HepG2 (cell line): ENCODE results near the gene CCDC88B. TPM values are rescaled to one million over a fixed set of nuclear protein-coding genes. Genes with fewer than 3 reads are reported as not detected.
A peak's percentile ranks its signal among the peaks of the same experiment; 100 is the strongest.

Source experiments
- ATAC-seq: fragments of 200-7000 bp; cut with Tn5 transposase; 3 replicates; pipeline ENCODE4 v1.9.1; 2020; ENCODE audit warnings: mild to moderate bottlenecking, moderate library complexity
- BruUV-seq: library from RNA; stranded (reverse); fragments of 400-500 nt; replicated peaks from 2 replicates; lab custom pipeline; 2021; lab: Mats Ljungman, UMichigan
- CTCF ChIA-PET: fragments of 300-600 bp; formaldehyde crosslinking; extraction: SDS; loops from one replicate; lab custom pipeline; 2021; ENCODE audit warnings: low total read pairs, inconsistent platforms, low intra/inter-chr PET ratio; lab: Yijun Ruan, JAX
- POLR2A ChIA-PET: fragments of 350-600 bp; sonication (Branson Sonifier 250); formaldehyde crosslinking; loops from one replicate; lab custom pipeline; 2020; ENCODE audit warnings: antibody characterized with exemption, inconsistent platforms; lab: Yijun Ruan, JAX
- DNase-seq: peaks from one replicate; pipeline ENCODE4 v3.0.0-alpha.2; 2015; ENCODE audit warnings: low spot score
- FAIRE-seq: peaks from 3 replicates; lab custom pipeline; 2011; peaks lifted over from hg19 to GRCh38; lab: Jason Lieb, UNC
- H2AFZ ChIP-seq: one replicate; pipeline ENCODE4 v1.6.1; 2011; ENCODE audit warnings: low read length, inconsistent platforms
- H3K27ac ChIP-seq: fragments of 300-600 bp; 3 replicates; pipeline ENCODE4 v1.8.0; 2011; ENCODE audit warnings: mixed run types, mild to moderate bottlenecking, mixed read lengths, low read length, inconsistent platforms; ENCODE audit not compliant: insufficient read depth; ENCODE audit errors: extremely low read length
- H3K27me3 ChIP-seq, 2 experiments: fragments of 200-600 bp in 1 of 2; 2 replicates in 1 of 2; 3 replicates in 1 of 2; pipeline versions ENCODE4 v1.6.0 to v1.8.0; 2011; ENCODE audit warnings: low read length in 2 of 2, mild to moderate bottlenecking in 2 of 2, moderate library complexity in 2 of 2, inconsistent platforms in 1 of 2; ENCODE audit not compliant: insufficient read depth in 2 of 2, control insufficient read depth in 1 of 2
- H3K36me3 ChIP-seq, 2 experiments: fragments of 200-600 bp in 1 of 2; replicated peaks in 1 of 2; 2 replicates in 1 of 2; 3 replicates in 1 of 2; pipeline versions ENCODE4 v1.5.1 to v1.8.0; 2011; ENCODE audit warnings: low read length in 2 of 2, inconsistent platforms in 1 of 2; ENCODE audit not compliant: insufficient read depth in 2 of 2, control insufficient read depth in 1 of 2
- H3K4me1 ChIP-seq: 2 replicates; pipeline ENCODE4 v1.5.1; 2012; ENCODE audit warnings: low read length, inconsistent platforms; ENCODE audit not compliant: insufficient read depth
- H3K4me2 ChIP-seq: 2 replicates; pipeline ENCODE4 v1.6.0; 2011; ENCODE audit warnings: low read depth, low read length, inconsistent platforms
- H3K4me3 ChIP-seq, 3 experiments: fragments of 200-600 bp in 1 of 3; sonication (generic), shearing (Covaris generic) in 1 of 3; replicated peaks in 1 of 3; 2 replicates each; pipeline ENCODE4 v1.5.1; 2011 to 2016; ENCODE audit warnings: low read length in 3 of 3, inconsistent platforms in 2 of 3, low read depth in 2 of 3, mild to moderate bottlenecking in 2 of 3, control low read depth in 1 of 3, mixed read lengths in 1 of 3; ENCODE audit not compliant: insufficient read depth in 1 of 3
- H3K79me2 ChIP-seq: one replicate; pipeline ENCODE4 v1.6.1; 2011; ENCODE audit warnings: low read length, inconsistent platforms; ENCODE audit not compliant: insufficient read depth
- H3K9ac ChIP-seq: 2 replicates; pipeline ENCODE4 v1.6.0; 2011; ENCODE audit warnings: mild to moderate bottlenecking, low read depth, low read length, inconsistent platforms; ENCODE audit not compliant: insufficient read depth
- H3K9me3 ChIP-seq: 2 replicates; pipeline ENCODE4 v1.5.1; 2012; ENCODE audit warnings: mild to moderate bottlenecking, low read length
- H4K20me1 ChIP-seq: 2 replicates; pipeline ENCODE4 v1.6.0; 2011; ENCODE audit warnings: inconsistent platforms, mild to moderate bottlenecking, low read length, moderate library complexity; ENCODE audit not compliant: insufficient read depth
- HNRNPL ChIP-seq: fragments of 200-400 bp; formaldehyde crosslinking; IDR thresholded peaks from 2 replicates; pipeline ENCODE4 v1.6.1; 2017; ENCODE audit warnings: mild to moderate bottlenecking, low read depth, low read length
- NFE2L2 ChIP-seq: fragments of 150-350 bp; IDR thresholded peaks from 2 replicates; pipeline ENCODE4 v1.6.1; 2014; ENCODE audit warnings: low read length
- NONO ChIP-seq, 2 experiments: fragments of 450-650 bp in 1 of 2; sonication (generic) in 1 of 2; formaldehyde crosslinking in 1 of 2; IDR thresholded peaks in 1 of 2; conservative IDR thresholded peaks in 1 of 2; 2 replicates each; pipeline versions ENCODE4 v1.6.1 to v1.8.0; 2017 to 2022; ENCODE audit warnings: mild to moderate bottlenecking in 1 of 2, missing genetic modification reagents in 1 of 2, moderate library complexity in 1 of 2
- PAF1 ChIP-seq: IDR thresholded peaks from 2 replicates; pipeline ENCODE4 v1.6.1; 2016; ENCODE audit warnings: missing genetic modification reagents, missing compliant biosample characterization
- ZNF510 ChIP-seq: sonication (generic); formaldehyde crosslinking; IDR thresholded peaks from 2 replicates; pipeline ENCODE4 v1.4.0; 2020; ENCODE audit warnings: low read depth, mild to moderate bottlenecking, missing genetic modification reagents
- WGBS: methylation state at CpG from one replicate; pipeline ENCODE4 v1.1.6; 2017; ENCODE audit warnings: low lambda C conversion rate; 5-methylcytosine and 5-hydroxymethylcytosine counted together
- in situ Hi-C: cut with HindIII; loops from 2 replicates; pipeline ENCODE4 v1.10.0; 2017; ENCODE audit warnings: low pct_unique_long_range_greater_than_20kb; ENCODE audit not compliant: extremely low pct_ligation_motif_present
- intact Hi-C: fragments of 100-400 bp; cut with micrococcal nuclease; formaldehyde crosslinking; loops from one replicate; pipeline ENCODE4 v1.10.0; 2022; ENCODE audit not compliant: unreplicated experiment
- polyA plus RNA-seq, 8 experiments: library from polyadenylated mRNA; depleted of rRNA in 3 of 8; stranded (reverse) in 7 of 8; unstranded in 1 of 8; fragments of >200 nt; fragmentation: Illumina TruSeq in 4 of 8; extraction: Trizol in 4 of 8; gene quantifications; 2 replicates each; pipeline versions ENCODE4 v1.2.1 to v1.2.3, GENCODE V29; 2011 to 2016; ENCODE audit warnings: low read depth in 4 of 8, missing spikeins in 1 of 8, mixed read lengths in 1 of 8; ENCODE audit not compliant: insufficient read depth in 1 of 8
- total RNA-seq, 5 experiments: library from RNA; depleted of rRNA; stranded (reverse); fragments of >200 nt; fragmentation: Illumina TruSeq; extraction: Trizol; gene quantifications; 2 replicates each; pipeline ENCODE4 v1.2.3, GENCODE V29; 2016; ENCODE audit warnings: low read depth in 1 of 5

CCDC88B gene
- total and polyA plus RNA-seq, 2 of the 13 experiments (the other 11 are each of a cell fraction or from before 2014, with no cell fraction given), result 3.6 to 4.8 TPM

DNA sequence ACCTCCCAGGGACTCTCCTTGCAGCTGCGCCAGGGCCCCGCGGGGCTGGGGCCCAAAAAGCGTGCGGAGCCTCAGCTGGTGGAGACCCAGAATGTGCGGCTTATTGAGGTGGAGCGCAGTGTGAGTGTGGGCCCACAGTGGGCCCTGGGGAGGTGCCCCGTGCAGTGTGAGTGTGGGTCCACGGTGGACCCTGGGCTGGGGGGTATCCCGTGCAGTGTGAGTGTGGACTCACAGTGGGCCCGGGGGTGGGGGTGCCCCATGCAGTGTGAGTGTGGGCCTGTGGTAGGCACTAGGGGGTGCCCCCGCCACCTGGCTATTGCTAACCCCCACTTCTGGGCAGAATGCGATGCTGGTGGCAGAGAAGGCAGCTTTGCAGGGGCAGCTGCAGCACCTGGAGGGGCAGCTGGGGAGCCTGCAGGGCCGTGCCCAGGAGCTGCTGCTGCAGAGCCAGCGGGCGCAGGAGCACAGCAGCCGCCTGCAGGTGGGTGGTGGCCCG, 11.2 kb downstream of the CCDC88B start:
- Histone ChIP-seq H2AFZ (no peak overlapping the region), H3K4me3 (no peak overlapping the region), H3K4me1 (peaks cover 45% of the 10 kb centered on the region), H3K79me2 (no peaks in the 10 kb centered on the region), H3K4me2 (no peak overlapping the region), H3K27ac (no peak overlapping the region), H3K9ac (no peak overlapping the region), H3K27me3 (peaks cover 2 to 26% of the 10 kb centered on the region in 2 experiments; a peak in 3 of 5 replicates), H4K20me1 (no peaks in the 10 kb centered on the region), H3K9me3 (no peaks in the 10 kb centered on the region), H3K36me3 (no peaks in the 10 kb centered on the region)
- WGBS, result 71% methylated on average over 10 of the region's 18 CpGs
- BruUV-seq, result no TSS peak
- TF ChIP-seq NFE2L2 (no peak), PAF1 (CRISPR knock-in tag) (no peak), HNRNPL (0 out of 2 replicates have a peak, but pooled peaks have one; percentile 28), ZNF510 (CRISPR knock-in tag) (no peak)
- no peak for ATAC-seq
- intact Hi-C loops (no loop called here), in situ Hi-C loops (no loop called here)
- ChIA-PET CTCF (no interaction called here), POLR2A (no interaction called here)
- DNase-seq, result no peak
- no peak for FAIRE-seq

DNA sequence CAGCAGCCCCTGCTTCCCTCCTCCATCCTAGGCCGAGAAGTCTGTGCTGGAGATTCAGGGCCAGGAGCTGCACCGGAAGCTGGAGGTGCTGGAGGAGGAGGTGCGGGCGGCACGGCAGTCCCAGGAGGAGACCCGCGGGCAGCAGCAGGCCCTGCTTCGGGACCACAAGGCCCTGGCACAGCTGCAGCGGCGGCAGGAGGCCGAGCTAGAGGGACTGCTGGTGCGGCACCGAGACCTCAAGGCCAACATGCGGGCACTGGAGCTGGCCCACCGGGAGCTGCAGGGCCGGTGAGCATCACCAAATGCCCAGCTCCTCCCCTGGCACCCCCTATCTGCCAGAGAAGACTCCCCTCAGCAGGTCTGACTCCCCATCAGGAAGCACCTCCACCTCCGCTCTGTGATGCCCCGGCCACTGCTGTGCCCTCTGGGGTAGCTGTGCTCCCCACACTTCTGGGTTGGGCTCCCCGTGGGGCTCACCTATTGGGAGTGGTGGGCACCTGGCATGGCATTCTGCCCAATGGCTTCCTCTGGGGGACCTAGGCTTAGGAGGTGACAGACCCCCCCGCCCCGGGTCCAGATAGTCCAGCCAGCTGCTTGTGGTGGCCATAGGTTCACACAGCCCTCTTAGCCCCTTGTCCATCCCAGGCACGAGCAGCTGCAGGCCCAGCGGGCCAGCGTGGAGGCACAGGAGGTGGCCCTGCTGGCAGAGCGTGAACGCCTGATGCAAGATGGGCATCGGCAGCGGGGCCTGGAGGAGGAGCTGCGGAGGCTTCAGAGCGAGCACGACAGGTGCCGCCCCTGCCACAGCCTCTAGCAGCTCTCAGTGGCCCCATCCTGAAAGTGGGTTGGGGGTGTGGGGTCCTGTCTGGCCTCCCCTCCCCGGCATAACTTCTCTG, 12.3 kb downstream of the CCDC88B start:
- no peak overlapping the region for H3K4me2 ChIP-seq
- FAIRE-seq (no peak), DNase-seq (no peak), ATAC-seq (no peak)
- no peaks in the 10 kb centered on the region for H4K20me1 ChIP-seq
- H3K9ac ChIP-seq, result no peak overlapping the region
- H2AFZ ChIP-seq, result no peak overlapping the region
- 51% methylated on average over 6 of the region's 33 CpGs for WGBS
- H3K79me2 ChIP-seq, result no peaks in the 10 kb centered on the region
- no peaks in the 10 kb centered on the region for H3K9me3 ChIP-seq
- H3K4me1 ChIP-seq, result peaks cover 53% of the 10 kb centered on the region
- in situ Hi-C loops (no loop called here), intact Hi-C loops (no loop called here)
- no peaks in the 10 kb centered on the region for H3K36me3 ChIP-seq
- POLR2A ChIA-PET, result interaction anchor here (6.5 kb wide), 1 partner anchor 35 kb away, joined by 61 read pairs; the partner anchor contains the start of genes PRDX5 and TRMT112
- TF ChIP-seq NONO (IDR thresholded peaks at IDR 0.05) (no peak), NONO (CRISPR knock-in tag; conservative IDR thresholded peaks at IDR 0.05) (no peak), HNRNPL (0 out of 2 replicates have a peak, but pooled peaks have one; percentile 22)
- BruUV-seq, result no TSS peak
- CTCF ChIA-PET, result no interaction called here
- H3K4me3 ChIP-seq, result no peak overlapping the region
- H3K27me3 ChIP-seq, result peaks cover 2 to 26% of the 10 kb centered on the region in 2 experiments; a peak in 3 of 5 replicates
- H3K27ac ChIP-seq, result no peak overlapping the region
